Osteocyte (in vitro differentiated cells): ENCODE results near the gene CAMK2D. TPM values are rescaled to one million over a fixed set of nuclear protein-coding genes. Genes with fewer than 3 reads are reported as not detected.

Experiments used
- DNase-seq: peaks from one replicate; pipeline ENCODE4 v3.0.0; 2021; ENCODE audit warnings: mixed read lengths; ENCODE audit not compliant: unreplicated experiment; ENCODE audit errors: extremely low spot score
- H3K27ac Mint-ChIP-seq: one replicate; pipeline ENCODE4 v1.8.0; 2021; ENCODE audit warnings: mild to moderate bottlenecking, mixed read lengths; ENCODE audit not compliant: unreplicated experiment
- H3K27me3 Mint-ChIP-seq: one replicate; pipeline ENCODE4 v1.8.0; 2021; ENCODE audit warnings: mixed read lengths; ENCODE audit not compliant: unreplicated experiment
- H3K36me3 Mint-ChIP-seq: one replicate; pipeline ENCODE4 v1.8.0; 2021; ENCODE audit warnings: mixed read lengths; ENCODE audit not compliant: unreplicated experiment
- H3K4me1 Mint-ChIP-seq: one replicate; pipeline ENCODE4 v1.8.0; 2021; ENCODE audit warnings: mixed read lengths; ENCODE audit not compliant: unreplicated experiment
- H3K4me3 Mint-ChIP-seq: one replicate; pipeline ENCODE4 v1.8.0; 2021; ENCODE audit warnings: mild to moderate bottlenecking, moderate library complexity, mixed read lengths; ENCODE audit not compliant: unreplicated experiment
- H3K9me3 Mint-ChIP-seq: one replicate; pipeline ENCODE4 v1.8.0; 2021; ENCODE audit warnings: mixed read lengths; ENCODE audit not compliant: unreplicated experiment
- CTCF ChIP-seq: fragments of 200-600 bp; sonication (generic); IDR thresholded peaks from 2 replicates; pipeline ENCODE4 v1.5.0; 2021; ENCODE audit warnings: antibody characterized with exemption, mild to moderate bottlenecking, moderate library complexity
- total RNA-seq: library from RNA; stranded (reverse); gene quantifications from 2 replicates; pipeline ENCODE4 v1.2.1, GENCODE V29; 2021

The CAMK2D gene
- total RNA-seq, 1 donor from 2014 or later, result 84.3 TPM

GRCh38 chr4:113462286-113462685 is 299.3 kb downstream of the CAMK2D start:
- no peak for TF ChIP-seq CTCF
- Mint-ChIP-seq H3K4me3 (no peak overlapping the region), H3K9me3 (no peaks in the 10 kb centered on the region), H3K27ac (no peak overlapping the region), H3K4me1 (peaks cover 9% of the 10 kb centered on the region), H3K27me3 (no peaks in the 10 kb centered on the region), H3K36me3 (peaks cover 40% of the 10 kb centered on the region)
- no peak for DNase-seq

DNA sequence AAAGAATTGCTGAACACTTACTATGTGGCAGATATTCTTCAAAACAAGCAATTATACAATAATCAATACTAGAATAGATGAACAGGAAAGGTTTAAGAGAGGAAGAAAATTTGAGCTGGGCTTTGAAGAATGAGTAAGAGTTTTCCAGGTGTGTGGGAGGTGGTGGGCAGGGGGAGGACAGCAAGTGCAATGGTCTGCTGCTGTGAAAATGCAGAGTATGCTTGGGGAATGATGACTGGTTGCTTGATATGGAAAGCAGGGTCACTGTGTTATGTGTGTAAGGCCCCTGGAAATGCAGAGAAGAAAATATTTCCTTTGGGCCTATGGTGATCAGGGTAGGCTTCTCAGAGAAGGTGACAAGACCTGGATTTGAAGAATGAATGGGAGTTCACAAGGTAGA is 300.3 kb downstream of the CAMK2D start:
- Mint-ChIP-seq H3K27me3 (no peaks in the 10 kb centered on the region), H3K36me3 (peaks cover 50% of the 10 kb centered on the region), H3K27ac (no peak overlapping the region), H3K4me1 (peaks cover 7% of the 10 kb centered on the region), H3K4me3 (no peak overlapping the region), H3K9me3 (no peaks in the 10 kb centered on the region)
- TF ChIP-seq CTCF, result no peak
- DNase-seq, result no peak

GRCh38 chr4:113457886-113458285 is 303.7 kb downstream of the CAMK2D start:
- Mint-ChIP-seq H3K36me3 (peaks cover 47% of the 10 kb centered on the region), H3K27me3 (no peaks in the 10 kb centered on the region), H3K4me1 (peaks cover 19% of the 10 kb centered on the region), H3K27ac (no peak overlapping the region), H3K4me3 (no peak overlapping the region), H3K9me3 (no peaks in the 10 kb centered on the region)
- TF ChIP-seq CTCF, result no peak
- DNase-seq, result no peak

- H3K9me3 Mint-ChIP-seq, result no peaks in the 10 kb centered on the region
- H3K4me3 Mint-ChIP-seq, result no peak overlapping the region
- H3K27ac Mint-ChIP-seq, result no peak overlapping the region
- H3K4me1 Mint-ChIP-seq, result peaks cover 25% of the 10 kb centered on the region
- no peak for DNase-seq
- no peaks in the 10 kb centered on the region for H3K27me3 Mint-ChIP-seq
- no peak for TF ChIP-seq CTCF
- H3K36me3 Mint-ChIP-seq, result peaks cover 47% of the 10 kb centered on the region
These were observed 304.4 kb downstream of the CAMK2D start for GRCh38 chr4:113457121-113457520.

GRCh38 chr4:113455061-113455460 is 306.5 kb downstream of the CAMK2D start:
- DNase-seq, result no peak
- no peaks in the 10 kb centered on the region for H3K9me3 Mint-ChIP-seq
- TF ChIP-seq CTCF, result no peak
- H3K27ac Mint-ChIP-seq, result no peak overlapping the region
- peaks cover 29% of the 10 kb centered on the region for H3K4me1 Mint-ChIP-seq
- H3K36me3 Mint-ChIP-seq, result peaks cover 46% of the 10 kb centered on the region
- no peak overlapping the region for H3K4me3 Mint-ChIP-seq
- no peaks in the 10 kb centered on the region for H3K27me3 Mint-ChIP-seq
